Measurements from ENCODE around the gene HOXD9. TPM values are rescaled to one million over a fixed set of nuclear protein-coding genes. Genes with fewer than 3 reads are reported as not detected.

Gene HOXD9
- total and polyA plus RNA-seq, 2 of the 8 experiments (the other 6 are each of a cell fraction or from before 2014, with no cell fraction given): not detected

DNA sequence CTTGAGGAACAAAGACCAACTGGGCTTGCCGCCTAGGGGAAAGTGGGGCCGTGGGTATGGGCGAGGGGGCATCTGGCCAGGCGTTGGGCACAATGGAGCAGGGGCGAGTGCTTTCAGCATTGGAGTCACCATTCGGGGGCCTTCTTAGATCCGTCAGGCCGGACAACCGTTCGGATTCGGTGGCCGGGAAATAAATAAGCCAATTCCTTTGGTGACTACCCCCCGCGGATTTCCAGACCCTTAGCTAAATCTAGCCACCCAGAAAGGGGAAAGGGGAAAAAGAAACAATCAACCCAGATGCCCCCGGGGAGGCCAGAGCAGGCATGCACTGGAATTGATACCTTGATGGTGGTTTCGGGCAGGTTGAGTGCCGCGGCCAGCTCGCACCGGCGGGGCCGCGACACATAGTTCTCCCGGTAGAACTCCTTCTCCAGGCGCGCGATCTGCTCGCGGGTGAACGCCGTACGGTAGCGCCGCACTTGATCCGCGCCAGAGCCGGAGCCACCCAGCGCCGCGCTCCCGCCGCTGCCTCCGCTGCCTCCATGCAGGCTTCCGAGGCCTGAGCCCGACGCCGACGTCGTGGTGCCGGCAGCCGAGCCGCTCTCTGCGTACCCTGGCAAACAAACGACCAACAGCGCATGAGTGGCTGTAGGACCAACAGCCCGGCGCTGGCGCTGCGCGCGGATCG, 40.5 kb upstream of the HOXD9 start:
- Histone ChIP-seq H2AFZ (ENCODE audit: low read length) (no peak overlapping the region), H3K56ac (replicated peaks; ENCODE audit: insufficient read length, low read depth, low read length) (no peak overlapping the region), H3K4me1 (replicated peaks in 1 of 4; ENCODE audit: control insufficient read depth in 3 of 4, insufficient read depth in 4 of 4, low read length in 3 of 4) (peaks cover 0 to 29% (median 13%) of the 10 kb centered on the region in 4 experiments; a peak in 5 of 7 replicates), H3K4me3 (ENCODE audit: extremely low read depth in 1 of 4, insufficient read depth in 2 of 4, low read depth in 3 of 4, low read length in 4 of 4) (peak overlapping the region in 1 of 4 experiments; percentile 4; a peak in 1 of 8 replicates), H3K4me2 (ENCODE audit: insufficient read depth in 1 of 2, low read depth in 2 of 2, low read length in 2 of 2) (peak overlapping the region; percentile 41 to 50; a peak in 3 of 4 replicates), H3K9ac (replicated peaks in 1 of 4; ENCODE audit: extremely low read depth in 1 of 4, low read depth in 3 of 4, low read length in 3 of 4) (no peak overlapping the region), H2BK20ac (ENCODE audit: low read length) (no peak overlapping the region), H4K91ac (replicated peaks; ENCODE audit: insufficient read length, low read length) (no peak overlapping the region), H3K79me2 (ENCODE audit: control insufficient read depth in 1 of 2, insufficient read depth in 2 of 2, low read length in 2 of 2) (no peaks in the 10 kb centered on the region), H3K14ac (ENCODE audit: insufficient read length) (no peak overlapping the region), H4K20me1 (replicated peaks in 1 of 2; ENCODE audit: control insufficient read depth in 1 of 2, insufficient read depth in 2 of 2, low read length in 2 of 2) (peaks cover 11 to 20% of the 10 kb centered on the region in 2 experiments), H2BK12ac (ENCODE audit: low read depth, low read length) (0 out of 2 replicates have a peak overlapping the region, but pooled peaks have one; percentile 3), H3K36me3 (ENCODE audit: control insufficient read depth in 2 of 4, insufficient read depth in 4 of 4, low read length in 3 of 4) (peaks cover 0 to 5% (median 0%) of the 10 kb centered on the region in 4 experiments; a peak in 1 of 8 replicates), H3K27ac (ENCODE audit: low read depth, low read length) (no peak overlapping the region), H2AK5ac (ENCODE audit: low read depth, low read length) (no peak overlapping the region), H2BK120ac (replicated peaks; ENCODE audit: low read depth, low read length) (no peak overlapping the region), H3K4ac (replicated peaks; ENCODE audit: insufficient read length, low read depth, low read length) (no peak overlapping the region), H2BK15ac (ENCODE audit: low read length) (no peak overlapping the region), H3K9me3 (ENCODE audit: insufficient read depth in 2 of 2, low read depth in 1 of 2, low read length in 1 of 2) (no peaks in the 10 kb centered on the region; a peak in 1 of 4 replicates), H4K8ac (ENCODE audit: extremely low read depth, insufficient read depth, low read length) (peak overlapping the region; percentile 28; the same call in 1 of the 2 replicates), H4K5ac (ENCODE audit: insufficient read length, low read depth, low read length) (no peak overlapping the region), H3K23ac (ENCODE audit: insufficient read length) (no peak overlapping the region), H3K23me2 (ENCODE audit: low read depth, low read length) (peaks cover 6% of the 10 kb centered on the region; the same call in 1 of the 2 replicates), H2BK5ac (ENCODE audit: low read depth, low read length) (no peak overlapping the region), H3K79me1 (ENCODE audit: low read depth, low read length) (no peaks in the 10 kb centered on the region), H3K27me3 (replicated peaks in 1 of 4; ENCODE audit: control insufficient read depth in 3 of 4, extremely low read depth in 1 of 4, insufficient read depth in 3 of 4, low read length in 3 of 4) (peaks cover 84 to 98% (median 92%) of the 10 kb centered on the region in 4 experiments), H3K18ac (ENCODE audit: extremely low read depth, low read length) (no peak overlapping the region)
- no peak for TF ChIP-seq KDM4A (IDR thresholded peaks at IDR 0.05; ENCODE audit: low read depth, low read length, severe bottlenecking)
- peak; percentile 94 for TF ChIP-seq EZH2 (IDR thresholded peaks at IDR 0.05; ENCODE audit: low read depth, low read length, severe bottlenecking)
- TF ChIP-seq CBX8 (IDR thresholded peaks at IDR 0.05; ENCODE audit: borderline replicate concordance, low read depth, low read length): peak; percentile 28
- TF ChIP-seq SUZ12 (IDR thresholded peaks at IDR 0.05; ENCODE audit: low read length): peak; percentile 99
- peak; percentile 66 for TF ChIP-seq RNF2 (IDR thresholded peaks at IDR 0.05; ENCODE audit: borderline replicate concordance, low read depth, low read length, missing control alignments, poor library complexity, severe bottlenecking)
- TF ChIP-seq, protein P1, sequence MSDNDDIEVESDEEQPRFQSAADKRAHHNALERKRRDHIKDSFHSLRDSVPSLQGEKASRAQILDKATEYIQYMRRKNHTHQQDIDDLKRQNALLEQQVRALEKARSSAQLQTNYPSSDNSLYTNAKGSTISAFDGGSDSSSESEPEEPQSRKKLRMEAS (IDR thresholded peaks at IDR 0.05): peak; percentile 61
- no peak for TF ChIP-seq TAF7 (optimal IDR thresholded peaks at IDR 0.05; ENCODE audit: borderline replicate concordance, low read depth, low read length)
- peak; percentile 68 for TF ChIP-seq CTBP2 (IDR thresholded peaks at IDR 0.05; ENCODE audit: borderline replicate concordance, insufficient read depth, insufficient read length, low read length)
- DNase-seq (ENCODE audit: low read depth in 1 of 2, low spot score in 2 of 2) (peak in 1 of 2 experiments; percentile 68), FAIRE-seq (no peak)
- ChIA-PET CTCF (ENCODE audit: partially characterized antibody) (interaction anchor here (0.7 to 7.8 kb wide), 16 partner anchors 7 to 714 kb away, joined by 3 to 130 read pairs (median 5); partner anchors contain the start of genes HOXD12 and HOXD13), POLR2A (ENCODE audit: partially characterized antibody) (interaction anchor here (1.8 kb wide), 1 partner anchor 12 kb away, joined by 7 read pairs; no protein-coding TSS in a partner anchor)
- 5% methylated on average over 60 of the region's 62 CpGs; no CpG with 5 or more reads in 1 of the 2 experiments for WGBS, 2 experiments (ENCODE audit: extremely low coverage in 1 of 2, insufficient coverage in 1 of 2, insufficient read length in 1 of 2, insufficient replicate concordance in 2 of 2, low coverage in 1 of 2, low lambda C conversion rate in 2 of 2, missing lambda C conversion rate in 1 of 2)
